H1 (cell line): ENCODE results near the gene TMED4. TPM values are rescaled to one million over a fixed set of nuclear protein-coding genes. Genes with fewer than 3 reads are reported as not detected.

ENCODE experiments used
- CTCF ChIA-PET: fragments of 300-600 bp; sonication (Branson Sonifier 250); formaldehyde crosslinking; loops from one replicate; lab custom pipeline; 2021; ENCODE audit not compliant: partially characterized antibody; lab: Charles Lee
- POLR2A ChIA-PET: fragments of 300-600 bp; sonication (Branson Sonifier 250); formaldehyde crosslinking; loops from one replicate; lab custom pipeline; 2021; ENCODE audit warnings: inconsistent platforms; ENCODE audit not compliant: partially characterized antibody; lab: Charles Lee
- DNase-seq, 2 experiments: peaks; one replicate each; pipeline versions ENCODE4 v3.0.0 to v3.0.0-alpha.2; 2010 to 2022; ENCODE audit warnings: low spot score in 2 of 2, low read depth in 1 of 2, mixed read lengths in 1 of 2
- FAIRE-seq: peaks from 2 replicates; lab custom pipeline; 2011; peaks lifted over from hg19 to GRCh38; lab: Jason Lieb, UNC
- H2AFZ ChIP-seq: 2 replicates; pipeline ENCODE4 v1.8.1; 2012; ENCODE audit warnings: low read length, inconsistent platforms
- H2AK5ac ChIP-seq: 2 replicates; pipeline ENCODE4 v1.6.1; 2013; ENCODE audit warnings: low read depth, low read length
- H2BK120ac ChIP-seq: replicated peaks from 2 replicates; pipeline ENCODE3; 2013; ENCODE audit warnings: low read depth, low read length, inconsistent platforms
- H2BK12ac ChIP-seq: 2 replicates; pipeline ENCODE4 v1.6.1; 2013; ENCODE audit warnings: low read depth, low read length
- H2BK15ac ChIP-seq: 2 replicates; pipeline ENCODE4 v1.6.1; 2013; ENCODE audit warnings: low read length
- H2BK20ac ChIP-seq: 2 replicates; pipeline ENCODE4 v1.6.1; 2013; ENCODE audit warnings: low read length
- H2BK5ac ChIP-seq: 2 replicates; pipeline ENCODE4 v1.6.1; 2013; ENCODE audit warnings: low read depth, low read length
- H3K14ac ChIP-seq: 2 replicates; pipeline ENCODE4 v1.6.1; 2013; ENCODE audit warnings: inconsistent platforms; ENCODE audit not compliant: insufficient read length
- H3K18ac ChIP-seq: 2 replicates; pipeline ENCODE4 v1.6.1; 2013; ENCODE audit warnings: low read length; ENCODE audit errors: extremely low read depth
- H3K23ac ChIP-seq: 2 replicates; pipeline ENCODE4 v1.6.1; 2013; ENCODE audit warnings: inconsistent platforms; ENCODE audit not compliant: insufficient read length
- H3K23me2 ChIP-seq: 2 replicates; pipeline ENCODE4 v1.6.1; 2013; ENCODE audit warnings: low read depth, low read length
- H3K27ac ChIP-seq: 2 replicates; pipeline ENCODE4 v1.6.1; 2011; ENCODE audit warnings: low read depth, low read length, inconsistent platforms
- H3K27me3 ChIP-seq, 4 experiments: replicated peaks in 1 of 4; 1 replicate in 1 of 4; 2 replicates in 3 of 4; pipeline versions ENCODE4 v1.6.1 to v1.8.1; 2011 to 2013; ENCODE audit warnings: low read length in 3 of 4, mild to moderate bottlenecking in 3 of 4, inconsistent platforms in 2 of 4, mixed read lengths in 2 of 4, moderate library complexity in 1 of 4; ENCODE audit not compliant: control insufficient read depth in 3 of 4, insufficient read depth in 3 of 4; ENCODE audit errors: extremely low read depth in 1 of 4
- H3K36me3 ChIP-seq, 4 experiments: 2 replicates each; pipeline versions ENCODE4 v1.6.1 to v1.8.1; 2011 to 2013; ENCODE audit warnings: mild to moderate bottlenecking in 4 of 4, low read length in 3 of 4, moderate library complexity in 2 of 4, control low read depth in 1 of 4, inconsistent platforms in 1 of 4; ENCODE audit not compliant: insufficient read depth in 4 of 4, control insufficient read depth in 2 of 4
- H3K4ac ChIP-seq: replicated peaks from 2 replicates; pipeline ENCODE3; 2013; ENCODE audit warnings: low read length, low read depth, mixed read lengths, inconsistent platforms; ENCODE audit not compliant: insufficient read length
- H3K4me1 ChIP-seq, 4 experiments: replicated peaks in 1 of 4; 1 replicate in 1 of 4; 2 replicates in 3 of 4; pipeline versions ENCODE4 v1.6.1 to v1.8.1; 2011 to 2013; ENCODE audit warnings: low read length in 3 of 4, inconsistent platforms in 2 of 4, mixed read lengths in 1 of 4; ENCODE audit not compliant: insufficient read depth in 4 of 4, control insufficient read depth in 3 of 4
- H3K4me2 ChIP-seq, 2 experiments: 2 replicates each; pipeline versions ENCODE4 v1.6.1 to v1.8.1; 2011 to 2013; ENCODE audit warnings: low read depth in 2 of 2, low read length in 2 of 2, control low read depth in 1 of 2, inconsistent platforms in 1 of 2, mild to moderate bottlenecking in 1 of 2; ENCODE audit not compliant: insufficient read depth in 1 of 2
- H3K4me3 ChIP-seq, 4 experiments: fragments of 200-600, 300-600 bp in 1 of 4; sonication (generic), shearing (Covaris generic), sonication (Bioruptor Twin) in 1 of 4; 2 replicates each; pipeline versions ENCODE4 v1.5.1 to v1.8.1; 2011 to 2016; ENCODE audit warnings: low read length in 4 of 4, low read depth in 3 of 4, control low read depth in 2 of 4, inconsistent platforms in 2 of 4, mild to moderate bottlenecking in 2 of 4, mixed read lengths in 1 of 4, moderate library complexity in 1 of 4; ENCODE audit not compliant: insufficient read depth in 2 of 4; ENCODE audit errors: extremely low read depth in 1 of 4
- H3K56ac ChIP-seq: replicated peaks from 2 replicates; pipeline ENCODE3; 2013; ENCODE audit warnings: low read depth, mild to moderate bottlenecking, mixed read lengths, low read length, inconsistent platforms; ENCODE audit not compliant: insufficient read length
- H3K79me1 ChIP-seq: 2 replicates; pipeline ENCODE4 v1.6.1; 2013; ENCODE audit warnings: low read depth, low read length, control low read depth
- H3K79me2 ChIP-seq, 2 experiments: 2 replicates each; pipeline versions ENCODE4 v1.6.1 to v1.8.1; 2012 to 2013; ENCODE audit warnings: low read length in 2 of 2, mild to moderate bottlenecking in 2 of 2, inconsistent platforms in 1 of 2; ENCODE audit not compliant: insufficient read depth in 2 of 2, control insufficient read depth in 1 of 2
- H3K9ac ChIP-seq, 4 experiments: replicated peaks in 1 of 4; 1 replicate in 1 of 4; 2 replicates in 3 of 4; pipeline versions ENCODE4 v1.6.1 to v1.8.1; 2011 to 2013; ENCODE audit warnings: low read depth in 3 of 4, low read length in 3 of 4, control low read depth in 2 of 4, mild to moderate bottlenecking in 2 of 4, moderate library complexity in 2 of 4, inconsistent platforms in 1 of 4; ENCODE audit errors: extremely low read depth in 1 of 4
- H3K9me3 ChIP-seq, 2 experiments: 2 replicates each; pipeline versions ENCODE4 v1.6.1 to v1.8.1; 2012 to 2013; ENCODE audit warnings: mild to moderate bottlenecking in 2 of 2, moderate library complexity in 2 of 2, control low read depth in 1 of 2, inconsistent platforms in 1 of 2, low read depth in 1 of 2, low read length in 1 of 2, mixed read lengths in 1 of 2; ENCODE audit not compliant: insufficient read depth in 2 of 2
- H4K20me1 ChIP-seq, 2 experiments: replicated peaks in 1 of 2; 2 replicates each; pipeline versions ENCODE3 to v1.8.1; 2011 to 2013; ENCODE audit warnings: inconsistent platforms in 2 of 2, low read length in 2 of 2, mild to moderate bottlenecking in 1 of 2; ENCODE audit not compliant: insufficient read depth in 2 of 2, control insufficient read depth in 1 of 2
- H4K5ac ChIP-seq: 2 replicates; pipeline ENCODE4 v1.6.1; 2013; ENCODE audit warnings: low read length, low read depth, mixed read lengths, inconsistent platforms; ENCODE audit not compliant: insufficient read length
- H4K8ac ChIP-seq: 2 replicates; pipeline ENCODE4 v1.8.0; 2013; ENCODE audit warnings: mild to moderate bottlenecking, moderate library complexity, low read length, inconsistent platforms; ENCODE audit not compliant: insufficient read depth; ENCODE audit errors: extremely low read depth
- H4K91ac ChIP-seq: replicated peaks from 2 replicates; pipeline ENCODE3; 2013; ENCODE audit warnings: low read length, mixed read lengths, inconsistent platforms; ENCODE audit not compliant: insufficient read length
- EGR1 ChIP-seq: IDR thresholded peaks from 2 replicates; pipeline ENCODE4 v1.6.1; 2011; ENCODE audit warnings: low read depth, low read length, borderline replicate concordance
- FOSL1 ChIP-seq: IDR thresholded peaks from 2 replicates; pipeline ENCODE4 v1.6.1; 2011; ENCODE audit warnings: mild to moderate bottlenecking, low read depth, low read length, moderate library complexity; ENCODE audit not compliant: insufficient read depth
- GABPA ChIP-seq: IDR thresholded peaks from 2 replicates; pipeline ENCODE4 v1.6.1; 2011; ENCODE audit warnings: mild to moderate bottlenecking, low read length, moderate library complexity, borderline replicate concordance; ENCODE audit not compliant: insufficient read depth
- GTF2F1 ChIP-seq: IDR thresholded peaks from 2 replicates; pipeline ENCODE4 v1.6.1; 2012; ENCODE audit warnings: low read depth, low read length, improper control_type of control experiment, borderline replicate concordance
- HDAC2 ChIP-seq, 2 experiments: fragments of 300-600 bp in 1 of 2; sonication (generic) in 1 of 2; IDR thresholded peaks; 2 replicates each; pipeline ENCODE4 v1.6.1; 2011 to 2012; ENCODE audit warnings: low read depth in 2 of 2, low read length in 2 of 2, mild to moderate bottlenecking in 2 of 2, moderate library complexity in 2 of 2, borderline replicate concordance in 1 of 2, inconsistent platforms in 1 of 2
- MAFK ChIP-seq: IDR thresholded peaks from 2 replicates; pipeline ENCODE4 v1.6.1; 2012; ENCODE audit warnings: low read depth, mild to moderate bottlenecking, improper control_type of control experiment, low read length
- PHF8 ChIP-seq: fragments of 200-600 bp; sonication (generic); conservative IDR thresholded peaks from 2 replicates; pipeline ENCODE4 v1.7.1; 2012; ENCODE audit warnings: low read depth, mild to moderate bottlenecking, inconsistent platforms, low read length, moderate library complexity
- RAD21 ChIP-seq, 2 experiments: IDR thresholded peaks in 1 of 2; conservative IDR thresholded peaks in 1 of 2; 2 replicates each; pipeline ENCODE4 v1.6.1; 2011; ENCODE audit warnings: low read depth in 2 of 2, low read length in 2 of 2, improper control_type of control experiment in 1 of 2, inconsistent platforms in 1 of 2, mild to moderate bottlenecking in 1 of 2, moderate library complexity in 1 of 2
- RBBP5 ChIP-seq: IDR thresholded peaks from 2 replicates; pipeline ENCODE4 v1.7.1; 2012; ENCODE audit warnings: low read depth, mild to moderate bottlenecking, inconsistent platforms, low read length, moderate library complexity, borderline replicate concordance
- SIRT6 ChIP-seq: IDR thresholded peaks from one replicate; pipeline ENCODE4 v1.7.1; 2012; ENCODE audit warnings: low read length, inconsistent platforms
- SP2 ChIP-seq: IDR thresholded peaks from 2 replicates; pipeline ENCODE4 v1.6.1; 2012; ENCODE audit warnings: mild to moderate bottlenecking, low read length, inconsistent platforms
- SUZ12 ChIP-seq: fragments of 200-600 bp; sonication (generic); IDR thresholded peaks from 2 replicates; pipeline ENCODE4 v1.6.1; 2012; ENCODE audit warnings: mild to moderate bottlenecking, inconsistent platforms, low read length, moderate library complexity, mixed read lengths
- TAF7 ChIP-seq: optimal IDR thresholded peaks from 2 replicates; pipeline ENCODE3; 2011; ENCODE audit warnings: low read depth, mild to moderate bottlenecking, inconsistent platforms, low read length, moderate library complexity, borderline replicate concordance
- TCF12 ChIP-seq: IDR thresholded peaks from 2 replicates; pipeline ENCODE4 v1.6.1; 2011; ENCODE audit warnings: low read depth, mild to moderate bottlenecking, low read length
- WGBS, 2 experiments: shearing (Covaris generic) in 1 of 2; methylation state at CpG; one replicate each; pipeline versions ENCODE4 v1.1.6 to v1.1.7; 2013 to 2015; ENCODE audit warnings: low lambda C conversion rate in 2 of 2, mixed read lengths in 2 of 2, inconsistent platforms in 1 of 2, low coverage in 1 of 2, missing lambda C conversion rate in 1 of 2; ENCODE audit not compliant: insufficient replicate concordance in 2 of 2, insufficient coverage in 1 of 2, insufficient read length in 1 of 2; ENCODE audit errors: extremely low coverage in 1 of 2, missing lambda C conversion rate in 1 of 2; 5-methylcytosine and 5-hydroxymethylcytosine counted together
- polyA plus RNA-seq, 7 experiments: library from polyadenylated mRNA; depleted of rRNA in 3 of 7; stranded (reverse) in 5 of 7; unstranded in 2 of 7; fragments of >200 nt in 5 of 7; fragments of 200-250 nt in 2 of 7; gene quantifications; 1 replicate in 5 of 7; 2 replicates in 1 of 7; 4 replicates in 1 of 7; pipeline versions ENCODE4 v1.2.1 to v1.2.3, GENCODE V29; 2011 to 2013; ENCODE audit warnings: missing spikeins in 2 of 7, mixed read lengths in 2 of 7
- total RNA-seq: library from RNA; stranded (reverse); fragmentation: NEBNext Ultra II Directional; extraction: Animal tissue kit (Norgen Biotek cat#: 25700); gene quantifications from 2 replicates; pipeline ENCODE4 v1.2.1, GENCODE V29; 2021

Gene TMED4
- total and polyA plus RNA-seq, 2 of the 8 experiments (the other 6 are each of a cell fraction or from before 2014, with no cell fraction given): 44.9 to 76.7 TPM

GRCh38 chr7:44555350-44555749, 26.7 kb downstream of the TMED4 start:
- Histone ChIP-seq H3K18ac (no peak overlapping the region), H4K91ac (no peak overlapping the region), H4K5ac (no peak overlapping the region), H3K23ac (no peak overlapping the region), H2AFZ (no peak overlapping the region), H3K4me2 (no peak overlapping the region), H4K20me1 (no peaks in the 10 kb centered on the region), H3K56ac (no peak overlapping the region), H3K4me3 (no peak overlapping the region), H3K79me2 (no peaks in the 10 kb centered on the region), H2BK120ac (no peak overlapping the region), H3K4ac (no peak overlapping the region), H3K9me3 (no peaks in the 10 kb centered on the region), H3K79me1 (no peaks in the 10 kb centered on the region), H3K27ac (no peak overlapping the region), H3K14ac (no peak overlapping the region), H2BK20ac (no peak overlapping the region), H2BK12ac (no peak overlapping the region), H3K36me3 (no peaks in the 10 kb centered on the region), H3K9ac (no peak overlapping the region), H2AK5ac (no peak overlapping the region), H3K23me2 (no peaks in the 10 kb centered on the region), H2BK5ac (no peak overlapping the region), H3K4me1 (no peaks in the 10 kb centered on the region), H3K27me3 (no peaks in the 10 kb centered on the region), H2BK15ac (no peak overlapping the region), H4K8ac (no peak overlapping the region)
- DNase-seq (no peak), FAIRE-seq (no peak)
- POLR2A ChIA-PET: interaction anchor here (0.9 to 4.1 kb wide), 2 partner anchors 9 to 13 kb away, joined by 3 to 23 read pairs; no protein-coding TSS in a partner anchor
- WGBS, 2 experiments: 71% methylated on average over 2 of the region's 2 CpGs; no CpG with 5 or more reads in 1 of the 2 experiments
- CTCF ChIA-PET: interaction anchor here (0.6 to 1.6 kb wide), 2 partner anchors 10 to 31 kb away, joined by 3 to 9 read pairs; no protein-coding TSS in a partner anchor
- TF ChIP-seq EGR1 (no peak), FOSL1 (no peak), SIRT6 (no peak), HDAC2 (IDR thresholded peaks at IDR 0.05; ENCODE audit: borderline replicate concordance in 1 of 2, low read depth in 2 of 2, low read length in 2 of 2) (no peak), MAFK (no peak), PHF8 (no peak), RAD21 (IDR thresholded peaks at IDR 0.05 in 1 of 2, conservative IDR thresholded peaks at IDR 0.05 in 1 of 2; ENCODE audit: low read depth in 2 of 2, low read length in 2 of 2) (no peak), GTF2F1 (no peak), TCF12 (no peak), RBBP5 (no peak), TAF7 (no peak), SUZ12 (no peak), GABPA (no peak), SP2 (no peak)
